ENCODE data around the gene HBG1.

DNA sequence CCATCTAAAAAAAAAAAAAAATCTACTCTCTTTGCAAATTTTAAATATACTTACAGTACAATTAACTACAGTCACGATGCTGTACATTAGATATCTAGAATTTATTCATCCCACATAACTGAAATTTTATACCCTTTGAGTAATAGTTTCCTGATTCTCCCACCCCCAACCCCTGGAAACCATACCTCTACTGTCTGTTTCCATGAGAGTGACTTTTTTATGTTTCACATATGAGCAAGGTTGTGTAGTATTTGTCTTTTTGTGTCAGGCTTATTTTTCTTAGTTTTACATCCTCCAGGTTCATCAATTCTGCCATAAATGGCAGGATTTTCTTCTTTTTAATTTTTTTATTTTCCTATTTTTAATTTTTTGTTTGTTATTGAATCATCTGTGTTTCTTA, 26.0 kb downstream of the HBG1 start:
- TF ChIP-seq EP300 (IDR thresholded peaks at IDR 0.05): no peak
- TF ChIP-seq, protein P1, sequence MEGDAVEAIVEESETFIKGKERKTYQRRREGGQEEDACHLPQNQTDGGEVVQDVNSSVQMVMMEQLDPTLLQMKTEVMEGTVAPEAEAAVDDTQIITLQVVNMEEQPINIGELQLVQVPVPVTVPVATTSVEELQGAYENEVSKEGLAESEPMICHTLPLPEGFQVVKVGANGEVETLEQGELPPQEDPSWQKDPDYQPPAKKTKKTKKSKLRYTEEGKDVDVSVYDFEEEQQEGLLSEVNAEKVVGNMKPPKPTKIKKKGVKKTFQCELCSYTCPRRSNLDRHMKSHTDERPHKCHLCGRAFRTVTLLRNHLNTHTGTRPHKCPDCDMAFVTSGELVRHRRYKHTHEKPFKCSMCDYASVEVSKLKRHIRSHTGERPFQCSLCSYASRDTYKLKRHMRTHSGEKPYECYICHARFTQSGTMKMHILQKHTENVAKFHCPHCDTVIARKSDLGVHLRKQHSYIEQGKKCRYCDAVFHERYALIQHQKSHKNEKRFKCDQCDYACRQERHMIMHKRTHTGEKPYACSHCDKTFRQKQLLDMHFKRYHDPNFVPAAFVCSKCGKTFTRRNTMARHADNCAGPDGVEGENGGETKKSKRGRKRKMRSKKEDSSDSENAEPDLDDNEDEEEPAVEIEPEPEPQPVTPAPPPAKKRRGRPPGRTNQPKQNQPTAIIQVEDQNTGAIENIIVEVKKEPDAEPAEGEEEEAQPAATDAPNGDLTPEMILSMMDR (IDR thresholded peaks at IDR 0.05): no peak
